Fibroblast of peridontal ligament (primary cell): ENCODE results near the gene OR6C3.
"Not testable (repeated sequence)": the region's sequence is repeated elsewhere in the genome, so short reads cannot be mapped to it uniquely, and the experiment has no call there.

ENCODE experiments used
- DNase-seq: peaks from one replicate; pipeline ENCODE4 v3.0.0-alpha.2; 2010; ENCODE audit errors: extremely low read depth

Gene OR6C3

GRCh38 chr12:55330446-55330845 lies at the start of gene OR6C3:
TSS of gene OR6C3 (plus strand) at chr12:55330746. CDS start at chr12:55331701, 955 bp downstream.
- DNase-seq = no peak

GRCh38 chr12:55280991-55281390 lies 49.6 kb upstream of the OR6C3 start:
- no peak for DNase-seq

- no peak for DNase-seq
Measured at GRCh38 chr12:55289999-55290398, 40.5 kb upstream of the OR6C3 start.

- no peak for DNase-seq
Measured at GRCh38 chr12:55296469-55296868, 34.1 kb upstream of the OR6C3 start, which contains the start of gene OR6C6. TSS of gene OR6C6 (minus strand) at chr12:55296569. CDS start at chr12:55295232, 1,337 bp downstream.

GRCh38 chr12:55314043-55314442 lies 16.5 kb upstream of the OR6C3 start, which contains the start of gene OR6C1:
TSS of gene OR6C1 (plus strand) at chr12:55314343. CDS start at chr12:55320600, 6,257 bp downstream.
- no peak for DNase-seq

- no peak for DNase-seq
Measured at GRCh38 chr12:55320201-55320600, 10.3 kb upstream of the OR6C3 start.

GRCh38 chr12:55325801-55326200 lies 4.7 kb upstream of the OR6C3 start:
- DNase-seq = not testable (repeated sequence)

- DNase-seq = no peak
Measured at GRCh38 chr12:55336002-55336401, 5.5 kb downstream of the OR6C3 start.

- not testable (repeated sequence) for DNase-seq
Measured at GRCh38 chr12:55355338-55355737, 24.8 kb downstream of the OR6C3 start.

- no peak for DNase-seq
Measured at GRCh38 chr12:55362675-55363074, 32.1 kb downstream of the OR6C3 start, which contains the start of gene OR6C75. TSS of gene OR6C75 (plus strand) at chr12:55362975. CDS start at chr12:55365111, 2,136 bp downstream.

GRCh38 chr12:55365086-55365485 lies 34.5 kb downstream of the OR6C3 start:
- no peak for DNase-seq

- DNase-seq = no peak
Measured at GRCh38 chr12:55372521-55372920, 42.0 kb downstream of the OR6C3 start.
